Erythroblast (primary cell): ENCODE measurements around the gene HDAC10.

Source experiments
- GATA1 ChIP-seq: IDR thresholded peaks from 2 replicates; pipeline ENCODE4 v1.6.1; 2011; ENCODE audit warnings: low read depth, mild to moderate bottlenecking, control low read depth, low read length, moderate library complexity
- POLR2A ChIP-seq: IDR thresholded peaks from 2 replicates; pipeline ENCODE4 v1.6.1; 2011; ENCODE audit warnings: mild to moderate bottlenecking, low read length

DNA sequence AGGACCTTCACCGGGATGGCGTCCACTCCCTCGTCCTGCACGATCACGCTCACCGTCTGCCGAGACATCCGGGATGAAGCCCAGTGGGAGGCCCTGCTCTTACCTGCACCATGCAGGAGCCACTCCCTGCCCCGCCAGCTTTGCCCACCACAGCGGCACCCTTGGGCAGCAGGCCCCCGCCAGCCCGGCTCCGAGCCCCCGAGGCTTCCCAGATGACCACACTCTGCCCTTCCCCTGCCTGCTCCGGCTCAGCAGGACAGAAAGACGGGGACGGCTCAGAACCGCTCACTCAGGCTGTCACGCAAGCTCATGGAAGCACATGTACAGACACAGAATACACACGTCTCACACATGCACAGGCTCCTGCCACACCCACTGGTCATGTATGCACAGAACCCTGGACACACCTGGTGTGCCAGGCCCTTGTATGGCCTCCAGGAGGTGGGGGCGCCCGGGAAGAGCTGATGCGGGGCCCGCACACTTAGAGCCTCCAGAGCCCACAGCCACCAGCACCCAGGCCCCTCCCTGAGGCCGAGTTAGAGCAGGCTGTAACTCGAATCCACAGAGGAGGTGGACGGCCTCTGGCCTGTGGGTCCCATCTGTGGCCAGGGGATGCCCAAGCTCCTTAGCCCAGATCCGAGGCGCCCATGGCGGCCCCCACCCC lies 28.0 kb upstream of the HDAC10 start:
- TF ChIP-seq POLR2A (no peak), GATA1 (no peak)
